Measurements from ENCODE around the gene RS1. TPM values are rescaled to one million over a fixed set of nuclear protein-coding genes. Genes with fewer than 3 reads are reported as not detected.

RS1 gene
- total RNA-seq (2014; rRNA removed; shearing (Covaris generic)): 0.05 TPM in 1 of 2 replicates, not detected in the other

DNA sequence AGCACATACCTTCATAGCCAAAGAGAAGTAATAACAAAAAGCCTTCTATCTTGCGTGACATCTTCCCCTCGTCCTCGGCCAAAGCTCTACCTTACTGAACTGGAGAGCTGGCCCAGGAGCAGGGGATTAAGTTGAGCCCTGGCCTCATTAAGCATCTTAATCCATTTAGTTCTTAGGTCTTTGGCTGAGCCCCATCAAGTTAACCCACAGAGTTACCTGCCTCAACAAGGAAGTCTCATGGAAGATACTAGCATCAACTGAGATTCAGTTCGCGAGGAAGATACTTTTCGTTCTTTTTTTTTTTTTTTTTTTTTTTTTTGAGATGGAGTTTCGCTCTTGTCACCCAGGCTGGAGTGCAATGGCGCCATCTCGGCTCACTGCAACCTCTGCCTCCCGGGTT is at the start of gene RS1:
Gene RS1 (minus strand): TSS at position 101 of the 400 bp plus-strand sequence. CDS start 40 bp downstream, at position 61.
- Histone ChIP-seq H3K4me3 (no peak within 1 kb of the TSS), H3K9me3 (replicated peaks) (no peaks in the 10 kb centered on the region), H3K27me3 (replicated peaks) (no peaks in the 10 kb centered on the region), H3K36me3 (no peaks in the 10 kb centered on the region), H3K27ac (no peak within 1 kb of the TSS), H3K4me1 (replicated peaks) (peaks cover 4% of the 10 kb centered on the region)
- DNase-seq (ENCODE audit: low read depth in 1 of 2, low spot score in 2 of 2): no peak

DNA sequence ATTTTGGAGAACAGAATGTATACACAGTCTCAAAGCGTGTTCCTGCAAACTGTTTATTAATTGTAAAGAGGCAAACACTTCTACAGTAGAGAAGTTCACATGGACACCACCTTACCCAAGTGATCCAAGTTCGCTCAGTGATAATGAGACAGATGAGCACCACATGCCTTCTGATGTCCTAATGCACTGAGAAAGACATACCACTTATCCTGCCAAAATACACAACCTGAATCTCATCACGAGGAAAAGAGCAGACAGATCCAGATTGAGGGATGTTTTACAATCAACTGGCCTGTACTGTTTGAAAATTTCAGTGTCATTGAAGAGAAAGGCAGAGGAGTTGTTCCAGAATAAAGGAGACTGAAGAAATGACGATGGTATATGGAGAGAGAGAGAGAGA is 47.9 kb upstream of the RS1 start:
- no peak overlapping the region for H3K27ac ChIP-seq
- no peak for DNase-seq (ENCODE audit: low read depth in 1 of 2, low spot score in 2 of 2)
- H3K4me1 ChIP-seq (replicated peaks): peaks cover 6% of the 10 kb centered on the region
- H3K4me3 ChIP-seq: no peak overlapping the region
- no peaks in the 10 kb centered on the region for H3K9me3 ChIP-seq (replicated peaks)
- H3K36me3 ChIP-seq: no peaks in the 10 kb centered on the region
- H3K27me3 ChIP-seq (replicated peaks): no peaks in the 10 kb centered on the region

DNA sequence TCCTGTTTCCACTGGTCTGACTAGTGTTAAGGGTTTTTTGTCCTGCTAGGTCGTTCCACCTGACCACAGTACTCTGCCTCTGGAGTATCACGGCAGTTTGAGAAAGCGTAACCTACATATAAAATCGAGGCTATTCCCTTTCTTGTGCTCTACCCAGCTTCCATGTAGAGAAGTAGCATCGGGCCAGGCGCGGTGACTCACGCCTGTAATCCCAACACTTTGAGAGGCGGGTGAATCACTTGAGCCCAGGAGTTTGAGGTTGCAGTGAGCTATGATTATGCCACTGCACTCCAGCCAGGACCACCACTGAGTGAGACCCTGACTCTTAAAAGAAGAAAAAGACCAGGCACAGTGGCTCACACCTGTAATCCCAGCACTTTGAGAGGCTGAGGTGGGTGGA is 43.0 kb upstream of the RS1 start:
- H3K36me3 ChIP-seq: no peaks in the 10 kb centered on the region
- H3K9me3 ChIP-seq (replicated peaks): no peaks in the 10 kb centered on the region
- no peak overlapping the region for H3K4me3 ChIP-seq
- peaks cover 6% of the 10 kb centered on the region for H3K4me1 ChIP-seq (replicated peaks)
- peak; percentile 33 to 52 for DNase-seq (ENCODE audit: low read depth in 1 of 2, low spot score in 2 of 2)
- no peaks in the 10 kb centered on the region for H3K27me3 ChIP-seq (replicated peaks)
- no peak overlapping the region for H3K27ac ChIP-seq

DNA sequence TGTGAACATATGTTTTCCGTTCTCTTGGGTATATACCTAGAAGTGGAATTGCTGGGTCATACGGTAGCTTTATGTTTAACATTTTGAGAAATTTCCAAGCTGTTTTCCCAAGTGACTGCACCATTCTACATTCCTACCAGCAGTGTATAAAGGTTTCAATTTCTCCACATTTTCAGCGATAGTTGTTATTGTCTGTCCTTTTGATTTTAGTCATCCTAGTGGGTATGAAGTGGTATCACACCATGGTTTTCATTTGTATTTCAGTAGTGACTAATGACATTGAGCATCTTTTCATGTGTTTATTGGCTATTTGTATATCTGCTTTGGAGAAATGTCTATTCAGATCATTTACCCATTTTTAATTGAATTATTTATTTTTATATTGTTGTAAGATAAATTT is 37.9 kb upstream of the RS1 start:
- no peaks in the 10 kb centered on the region for H3K4me1 ChIP-seq (replicated peaks)
- H3K36me3 ChIP-seq: no peaks in the 10 kb centered on the region
- no peaks in the 10 kb centered on the region for H3K27me3 ChIP-seq (replicated peaks)
- no peaks in the 10 kb centered on the region for H3K9me3 ChIP-seq (replicated peaks)
- H3K27ac ChIP-seq: no peak overlapping the region
- DNase-seq (ENCODE audit: low read depth in 1 of 2, low spot score in 2 of 2): no peak
- H3K4me3 ChIP-seq: no peak overlapping the region

DNA sequence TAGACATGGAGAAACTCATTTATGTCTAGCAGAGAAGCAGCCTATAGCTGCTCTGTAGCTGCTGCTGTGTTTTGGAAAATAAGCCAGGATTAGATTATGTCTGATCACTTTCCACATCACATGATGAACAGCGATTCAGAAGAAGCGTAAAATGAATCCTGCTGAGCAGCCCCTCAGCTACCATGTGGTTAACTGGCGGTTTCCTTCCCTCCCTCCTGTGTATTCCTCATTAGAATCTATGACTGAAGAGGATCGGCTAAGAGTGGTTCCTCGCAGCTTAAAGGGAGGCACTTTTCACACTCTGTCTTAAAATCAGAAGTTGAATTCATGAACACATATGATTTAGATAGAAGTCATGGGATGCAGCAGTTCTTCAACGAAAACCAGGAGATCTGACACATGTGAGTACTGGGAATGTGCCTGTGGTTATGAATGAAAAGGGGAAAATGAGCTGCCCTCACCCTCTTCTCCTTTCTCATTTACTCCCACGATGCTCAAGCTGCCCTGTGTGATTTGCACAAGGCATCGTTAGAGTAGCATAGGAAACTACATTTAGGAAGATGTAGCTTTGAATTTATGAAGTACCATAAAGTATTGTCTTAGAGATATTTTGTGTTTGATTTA is 35.6 kb upstream of the RS1 start, which contains the start of gene PPEF1:
Gene PPEF1 (plus strand): TSS at position 220 of the 624 bp plus-strand sequence. CDS start 136 bp downstream, at position 356.
- Histone ChIP-seq H3K27ac (no peak within 1 kb of the TSS), H3K9me3 (replicated peaks) (no peaks in the 10 kb centered on the region), H3K4me1 (replicated peaks) (peaks cover 5% of the 10 kb centered on the region)

DNA sequence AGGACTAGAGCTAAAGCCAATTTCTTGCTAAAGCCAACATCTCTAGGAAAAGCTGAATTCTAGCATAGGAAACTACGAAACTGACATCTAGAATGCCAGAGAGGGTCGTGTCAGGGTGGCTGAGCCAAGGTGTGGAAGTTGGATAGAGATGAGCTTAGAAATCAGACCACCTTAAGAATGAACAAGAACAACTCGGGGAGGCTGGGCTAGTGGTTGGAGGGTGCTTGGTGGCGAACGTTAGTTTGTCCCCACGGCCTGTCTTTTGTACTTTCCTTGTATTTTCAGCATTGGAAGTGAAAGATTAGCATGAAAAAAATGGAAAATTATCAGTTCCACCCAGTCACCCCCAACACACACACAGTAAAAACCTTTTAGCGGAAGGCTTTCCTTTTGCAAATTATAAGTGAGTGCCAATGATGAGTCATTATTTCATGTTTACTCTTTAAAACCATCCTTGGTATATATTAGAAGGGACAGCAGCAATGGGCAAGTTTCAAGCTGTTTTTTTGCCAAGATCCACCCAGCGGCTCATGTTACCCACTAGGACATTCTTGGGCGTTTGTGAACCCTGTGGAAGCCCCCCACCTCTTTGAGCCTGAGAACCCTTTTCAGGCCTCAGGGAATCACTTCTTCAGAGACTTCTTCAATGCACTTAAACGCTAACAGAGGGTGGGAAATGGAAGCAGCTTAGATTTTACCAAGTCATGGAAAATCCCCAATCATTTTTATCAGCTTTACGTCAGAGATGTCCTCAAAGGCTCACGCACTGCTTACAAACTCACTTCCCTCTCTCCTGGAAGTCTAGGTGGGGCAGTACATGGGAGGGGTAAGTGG is 30.7 kb upstream of the RS1 start:
- Histone ChIP-seq H3K27me3 (replicated peaks) (no peaks in the 10 kb centered on the region), H3K9me3 (replicated peaks) (no peaks in the 10 kb centered on the region), H3K36me3 (no peaks in the 10 kb centered on the region), H3K4me1 (replicated peaks) (peaks cover 8% of the 10 kb centered on the region), H3K27ac (no peak overlapping the region), H3K4me3 (no peak overlapping the region)
- peak in 1 of 2 experiments; percentile 32 for DNase-seq (ENCODE audit: low read depth in 1 of 2, low spot score in 2 of 2)

More for the DNA sequence above, 35.6 kb upstream of the RS1 start, which contains the start of gene PPEF1:
- H3K4me3 ChIP-seq: no peak within 1 kb of the TSS
- no peaks in the 10 kb centered on the region for H3K27me3 ChIP-seq (replicated peaks)
- no peak for DNase-seq (ENCODE audit: low read depth in 1 of 2, low spot score in 2 of 2)
- H3K36me3 ChIP-seq: no peaks in the 10 kb centered on the region

DNA sequence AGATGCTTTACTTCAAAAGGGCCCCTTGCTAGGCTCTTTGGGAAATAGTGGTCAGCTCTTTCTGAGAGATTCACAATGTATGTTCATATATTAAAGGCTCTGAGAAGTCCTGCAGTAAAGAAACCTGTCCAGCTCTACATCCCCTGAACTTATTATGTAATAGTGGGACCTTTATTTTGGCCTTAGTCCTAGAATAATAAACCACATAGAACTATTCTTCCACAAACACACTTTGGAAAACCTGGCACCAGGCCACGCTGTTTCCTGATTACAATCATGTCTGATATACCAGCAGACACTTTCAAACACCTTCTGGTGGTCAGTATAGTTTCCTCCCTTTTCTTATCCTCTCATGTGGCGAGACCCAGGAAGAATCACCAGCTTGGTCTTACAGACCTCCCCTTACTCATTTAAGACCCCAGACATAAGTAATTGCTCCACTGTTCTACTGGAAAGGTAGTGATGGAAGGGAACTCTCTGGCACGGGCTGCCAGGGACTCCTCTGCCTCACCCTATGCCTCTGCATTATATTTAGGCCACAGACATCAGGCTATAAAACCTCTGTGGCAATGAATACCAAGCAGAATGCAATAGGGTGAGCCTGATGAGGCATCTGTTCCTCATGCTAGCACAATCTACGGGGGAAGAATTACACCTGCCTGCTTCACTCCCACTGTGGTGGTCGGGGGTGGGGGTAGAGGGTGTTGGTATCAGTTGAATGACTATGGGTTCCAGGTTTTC is 29.9 kb upstream of the RS1 start:
- no peaks in the 10 kb centered on the region for H3K9me3 ChIP-seq (replicated peaks)
- no peaks in the 10 kb centered on the region for H3K27me3 ChIP-seq (replicated peaks)
- H3K4me1 ChIP-seq (replicated peaks): peaks cover 8% of the 10 kb centered on the region
- no peak overlapping the region for H3K27ac ChIP-seq
- no peaks in the 10 kb centered on the region for H3K36me3 ChIP-seq
- peak; percentile 11 to 49 for DNase-seq (ENCODE audit: low read depth in 1 of 2, low spot score in 2 of 2)
- no peak overlapping the region for H3K4me3 ChIP-seq

DNA sequence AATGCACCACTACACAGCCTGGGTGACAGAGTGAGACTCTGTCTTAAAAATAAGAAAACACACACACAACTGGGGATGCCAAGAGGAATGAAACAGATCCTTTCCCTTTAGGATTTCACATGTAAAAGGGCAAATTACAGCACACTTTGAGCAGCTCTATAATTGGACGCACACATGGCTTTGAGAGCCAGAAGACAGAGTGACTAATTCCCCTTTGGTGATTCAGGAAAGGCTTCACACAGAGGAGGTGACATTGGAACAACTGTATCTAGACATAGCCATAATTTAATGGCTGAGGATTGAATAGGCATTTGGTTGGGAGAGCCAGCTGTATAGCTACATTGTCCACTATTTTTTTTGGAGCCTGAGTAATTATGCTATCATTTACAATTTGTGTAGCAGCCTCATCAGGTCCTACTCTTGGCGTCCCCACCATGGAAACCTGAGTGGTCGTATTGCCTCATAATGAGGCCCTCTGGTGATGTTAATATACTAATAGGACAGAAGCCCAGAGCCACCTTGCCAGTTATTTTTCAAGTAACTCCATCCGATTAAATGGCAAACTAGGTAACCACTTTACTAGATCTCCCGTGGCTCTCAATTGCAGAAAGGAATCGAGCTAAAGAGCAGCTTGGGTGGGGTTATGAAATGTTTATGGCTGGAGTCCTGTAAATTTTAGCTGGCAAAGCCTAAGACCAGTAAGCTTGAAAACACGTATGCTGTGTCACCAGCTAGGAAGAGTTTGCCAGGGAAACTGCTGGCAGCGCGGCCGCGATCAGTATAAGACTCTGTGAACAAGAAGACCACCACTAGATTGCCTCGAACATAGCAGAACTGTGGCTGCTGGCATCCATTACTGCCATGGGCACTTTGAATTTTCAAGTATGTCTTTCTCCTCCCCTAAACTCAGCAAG is 27.1 kb upstream of the RS1 start:
- no peaks in the 10 kb centered on the region for H3K36me3 ChIP-seq

DNA sequence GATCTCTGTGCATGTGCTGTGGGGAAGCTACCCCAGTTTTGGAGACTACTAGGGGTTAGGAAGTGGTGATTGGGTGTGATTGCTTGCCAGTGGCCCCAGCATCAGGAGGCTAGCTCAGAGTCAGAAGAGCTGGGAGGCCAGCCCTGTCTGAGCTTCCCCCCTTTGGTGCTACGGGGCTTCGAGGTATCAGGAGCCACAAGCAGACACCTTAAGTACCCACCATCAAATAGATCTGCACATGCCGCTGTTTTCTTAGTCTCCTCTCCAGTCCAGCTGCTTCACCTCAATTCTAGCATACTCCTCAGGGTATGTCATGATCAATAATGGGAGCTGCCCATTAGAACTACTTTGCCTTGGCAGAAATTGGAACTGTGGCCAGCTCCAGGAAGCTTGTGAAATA is 24.7 kb upstream of the RS1 start:
- no peaks in the 10 kb centered on the region for H3K9me3 ChIP-seq (replicated peaks)
- no peaks in the 10 kb centered on the region for H3K4me1 ChIP-seq (replicated peaks)
- no peak overlapping the region for H3K4me3 ChIP-seq
- no peak overlapping the region for H3K27ac ChIP-seq
- no peaks in the 10 kb centered on the region for H3K27me3 ChIP-seq (replicated peaks)
- no peak for DNase-seq (ENCODE audit: low read depth in 1 of 2, low spot score in 2 of 2)
- H3K36me3 ChIP-seq: no peaks in the 10 kb centered on the region

More for the DNA sequence above, 27.1 kb upstream of the RS1 start:
- H3K27ac ChIP-seq: no peak overlapping the region
- peaks cover 8% of the 10 kb centered on the region for H3K4me1 ChIP-seq (replicated peaks)
- no peaks in the 10 kb centered on the region for H3K27me3 ChIP-seq (replicated peaks)
- DNase-seq (ENCODE audit: low read depth in 1 of 2, low spot score in 2 of 2): no peak
- no peaks in the 10 kb centered on the region for H3K9me3 ChIP-seq (replicated peaks)
- H3K4me3 ChIP-seq: no peak overlapping the region

DNA sequence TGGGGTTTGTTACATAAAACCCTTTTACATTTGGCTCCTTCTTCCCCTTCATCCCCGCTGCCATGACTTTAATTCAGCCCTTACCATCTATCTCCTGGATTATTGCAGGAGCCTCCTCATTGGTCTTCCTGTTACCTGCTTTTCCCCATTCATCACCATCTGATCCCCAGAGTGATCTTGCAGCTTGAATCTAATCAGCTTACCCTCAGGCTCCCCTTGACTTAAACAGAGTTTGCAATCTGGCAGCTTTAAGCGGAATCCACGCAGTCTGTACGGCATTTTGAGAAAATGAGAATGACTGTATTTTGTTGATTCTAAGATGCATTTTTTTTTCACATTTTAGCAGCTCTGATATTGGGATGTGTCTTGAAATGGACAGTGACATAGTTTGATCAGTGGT is 20.6 kb upstream of the RS1 start:
- no peak overlapping the region for H3K4me3 ChIP-seq
- H3K4me1 ChIP-seq (replicated peaks): no peaks in the 10 kb centered on the region
- no peak for DNase-seq (ENCODE audit: low read depth in 1 of 2, low spot score in 2 of 2)

DNA sequence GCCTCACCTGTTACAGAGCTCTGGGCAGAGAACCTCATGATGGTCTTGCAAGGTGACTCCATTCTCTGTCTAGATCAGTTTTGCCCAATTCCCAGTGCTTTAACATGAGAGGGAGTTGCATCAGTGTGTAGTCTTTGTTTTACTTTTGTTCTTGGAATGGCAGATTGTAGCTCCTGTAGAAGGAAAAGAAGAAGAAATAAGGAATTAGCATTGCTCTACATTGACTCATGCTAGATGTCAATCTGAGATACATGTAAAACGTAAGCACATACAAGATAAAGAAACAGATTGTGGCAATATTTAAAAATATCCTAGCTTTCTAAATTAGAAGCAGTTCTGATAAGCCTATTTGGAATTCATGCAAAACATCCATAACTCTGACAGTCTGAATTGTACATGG is 19.5 kb upstream of the RS1 start:
- Histone ChIP-seq H3K4me1 (replicated peaks) (no peaks in the 10 kb centered on the region), H3K36me3 (no peaks in the 10 kb centered on the region)

More for the DNA sequence above, 20.6 kb upstream of the RS1 start:
- H3K36me3 ChIP-seq: no peaks in the 10 kb centered on the region
- no peak overlapping the region for H3K27ac ChIP-seq
- H3K9me3 ChIP-seq (replicated peaks): no peaks in the 10 kb centered on the region
- no peaks in the 10 kb centered on the region for H3K27me3 ChIP-seq (replicated peaks)

DNA sequence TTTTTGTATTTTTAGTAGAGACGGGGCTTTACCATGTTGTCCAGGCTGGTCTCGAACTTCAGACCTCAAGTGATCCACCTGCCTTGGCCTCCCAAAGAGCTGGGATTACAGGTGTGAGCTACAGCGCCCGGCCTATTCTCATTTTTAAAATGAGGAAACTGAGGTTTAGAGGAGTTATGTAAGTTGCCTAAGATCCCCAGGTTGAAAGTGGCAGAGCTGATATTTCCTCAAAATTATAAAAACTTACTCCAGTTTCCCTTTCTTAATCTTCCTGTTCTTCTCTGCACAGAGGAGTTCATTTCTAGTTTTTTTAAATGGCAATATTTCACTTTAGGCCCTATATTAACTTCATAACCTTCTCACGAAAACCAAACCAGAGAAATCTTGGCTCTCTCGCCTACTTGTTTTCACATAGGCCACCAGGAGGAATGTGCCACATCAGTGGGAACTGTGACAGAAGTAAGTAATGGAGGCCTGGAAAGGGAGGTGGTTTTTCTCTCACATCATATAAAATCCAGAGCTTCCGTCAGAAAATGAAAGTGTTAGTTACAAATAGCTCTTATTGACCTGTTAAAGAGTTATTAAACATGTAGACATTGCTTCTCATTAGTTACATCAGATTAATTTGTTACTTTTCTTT is 16.1 kb upstream of the RS1 start:
- Histone ChIP-seq H3K4me1 (replicated peaks) (no peaks in the 10 kb centered on the region), H3K36me3 (no peaks in the 10 kb centered on the region), H3K4me3 (no peak overlapping the region), H3K9me3 (replicated peaks) (no peaks in the 10 kb centered on the region), H3K27me3 (replicated peaks) (no peaks in the 10 kb centered on the region), H3K27ac (no peak overlapping the region)
- DNase-seq (ENCODE audit: low read depth in 1 of 2, low spot score in 2 of 2): no peak

More for the DNA sequence above, 19.5 kb upstream of the RS1 start:
- DNase-seq (ENCODE audit: low read depth in 1 of 2, low spot score in 2 of 2): no peak
- H3K27me3 ChIP-seq (replicated peaks): no peaks in the 10 kb centered on the region
- no peak overlapping the region for H3K4me3 ChIP-seq
- H3K9me3 ChIP-seq (replicated peaks): no peaks in the 10 kb centered on the region
- H3K27ac ChIP-seq: no peak overlapping the region

Data from SJSA1 (cell line).